ENCODE measurements around the gene UBE2M. TPM values are rescaled to one million over a fixed set of nuclear protein-coding genes. Genes with fewer than 3 reads are reported as not detected.
"Not testable (repeated sequence)": the region's sequence is repeated elsewhere in the genome, so short reads cannot be mapped to it uniquely, and the experiment has no call there.

UBE2M gene
- 100 to 1,000 TPM; 116 to 122 TPM for total RNA-seq

GRCh38 chr19:58558066-58558622 lies at the start of gene UBE2M:
UBE2M (minus strand) TSS chr19:58558611; CDS start chr19:58558381, 230 bp downstream.
- peaks cover 15% of the 10 kb centered on the region in 2 donors for H3K36me3 Mint-ChIP-seq (ENCODE audit: insufficient read depth in 2 of 2)
- H3K4me3 Mint-ChIP-seq: peak within 1 kb of the TSS; percentile 96 to 99
- ATAC-seq (replicated peaks in 1 of 2) (peak; percentile 12 to 24), DNase-seq (peak in 1 of 2 donors; percentile 85)
- no peaks in the 10 kb centered on the region for H3K27me3 Mint-ChIP-seq (ENCODE audit: low read depth)
- peak within 1 kb of the TSS; percentile 99 for H3K27ac Mint-ChIP-seq
- H3K4me1 Mint-ChIP-seq (ENCODE audit: low read depth): peaks cover 72% of the 10 kb centered on the region
- H3K9me3 Mint-ChIP-seq: no peaks in the 10 kb centered on the region

GRCh38 chr19:58607213-58607612 lies 48.8 kb upstream of the UBE2M start:
- H3K4me3 Mint-ChIP-seq; H3K9me3 Mint-ChIP-seq; DNase-seq; H3K27me3 Mint-ChIP-seq (ENCODE audit: low read depth); H3K36me3 Mint-ChIP-seq (ENCODE audit: insufficient read depth in 2 of 2); ATAC-seq (replicated peaks in 1 of 2); H3K4me1 Mint-ChIP-seq (ENCODE audit: low read depth); H3K27ac Mint-ChIP-seq: not testable (repeated sequence)

- H3K4me1 Mint-ChIP-seq (ENCODE audit: low read depth); H3K9me3 Mint-ChIP-seq; H3K27ac Mint-ChIP-seq; ATAC-seq (replicated peaks in 1 of 2); H3K36me3 Mint-ChIP-seq (ENCODE audit: insufficient read depth in 2 of 2); H3K4me3 Mint-ChIP-seq; H3K27me3 Mint-ChIP-seq (ENCODE audit: low read depth); DNase-seq: not testable (repeated sequence)
These were observed 48.0 kb upstream of the UBE2M start for GRCh38 chr19:58606251-58606896.

GRCh38 chr19:58586133-58586765 lies 27.8 kb upstream of the UBE2M start:
- ATAC-seq (replicated peaks in 1 of 2): no peak
- H3K27me3 Mint-ChIP-seq (ENCODE audit: low read depth): no peaks in the 10 kb centered on the region
- peaks cover 4 to 8% of the 10 kb centered on the region in 2 donors for H3K36me3 Mint-ChIP-seq (ENCODE audit: insufficient read depth in 2 of 2)
- H3K9me3 Mint-ChIP-seq: no peaks in the 10 kb centered on the region
- peaks cover 3% of the 10 kb centered on the region for H3K4me1 Mint-ChIP-seq (ENCODE audit: low read depth)
- no peak for DNase-seq
- no peak overlapping the region for H3K27ac Mint-ChIP-seq
- H3K4me3 Mint-ChIP-seq: no peak overlapping the region

- H3K27ac Mint-ChIP-seq: no peak overlapping the region
These were observed 27.2 kb upstream of the UBE2M start for GRCh38 chr19:58585442-58586132.

GRCh38 chr19:58584498-58585441 lies 26.4 kb upstream of the UBE2M start:
- ATAC-seq (replicated peaks in 1 of 2) (no peak), DNase-seq (no peak)
- H3K4me3 Mint-ChIP-seq: no peak overlapping the region
- H3K36me3 Mint-ChIP-seq (ENCODE audit: insufficient read depth in 2 of 2): peaks cover 5 to 11% of the 10 kb centered on the region in 2 donors
- H3K27ac Mint-ChIP-seq: no peak overlapping the region
- peaks cover 13% of the 10 kb centered on the region for H3K4me1 Mint-ChIP-seq (ENCODE audit: low read depth)
- no peaks in the 10 kb centered on the region for H3K9me3 Mint-ChIP-seq
- no peaks in the 10 kb centered on the region for H3K27me3 Mint-ChIP-seq (ENCODE audit: low read depth)

More at GRCh38 chr19:58585442-58586132, 27.2 kb upstream of the UBE2M start:
- Mint-ChIP-seq H3K36me3 (ENCODE audit: insufficient read depth in 2 of 2) (peaks cover 5 to 9% of the 10 kb centered on the region in 2 donors), H3K27me3 (ENCODE audit: low read depth) (no peaks in the 10 kb centered on the region), H3K4me3 (no peak overlapping the region), H3K4me1 (ENCODE audit: low read depth) (peaks cover 10% of the 10 kb centered on the region), H3K9me3 (no peaks in the 10 kb centered on the region)
- no peak for ATAC-seq (replicated peaks in 1 of 2)
- DNase-seq: no peak

DNA sequence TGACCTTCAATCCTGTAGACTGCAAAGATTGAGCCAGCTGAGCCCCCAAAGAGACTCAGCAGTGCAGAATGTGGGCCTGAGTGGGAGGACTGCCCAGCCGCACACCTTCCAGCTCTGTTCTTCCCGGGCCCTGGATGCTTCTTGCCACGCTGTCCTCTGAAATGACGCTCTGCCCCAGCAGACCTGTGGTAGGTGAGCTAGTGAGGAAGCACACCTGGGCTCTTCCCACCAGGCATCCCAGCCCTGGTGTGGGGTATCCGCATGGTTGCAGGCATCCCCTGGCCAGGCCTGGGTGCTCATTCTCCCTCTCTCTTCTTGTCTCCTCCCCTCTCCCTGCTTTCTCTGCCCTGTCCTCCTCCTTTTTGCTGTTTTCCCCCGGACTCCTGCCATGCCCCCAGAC lies 24.6 kb upstream of the UBE2M start:
- Mint-ChIP-seq H3K27ac (no peak overlapping the region), H3K9me3 (no peaks in the 10 kb centered on the region), H3K36me3 (ENCODE audit: insufficient read depth in 2 of 2) (peaks cover 5 to 11% of the 10 kb centered on the region in 2 donors), H3K27me3 (ENCODE audit: low read depth) (no peaks in the 10 kb centered on the region), H3K4me3 (no peak overlapping the region), H3K4me1 (ENCODE audit: low read depth) (peaks cover 29% of the 10 kb centered on the region)
- no peak for ATAC-seq (replicated peaks in 1 of 2)
- DNase-seq: no peak

GRCh38 chr19:58581227-58582141 lies 23.1 kb upstream of the UBE2M start:
- H3K4me3 Mint-ChIP-seq: peak overlapping the region in 1 of 2 donors; percentile 8

DNA sequence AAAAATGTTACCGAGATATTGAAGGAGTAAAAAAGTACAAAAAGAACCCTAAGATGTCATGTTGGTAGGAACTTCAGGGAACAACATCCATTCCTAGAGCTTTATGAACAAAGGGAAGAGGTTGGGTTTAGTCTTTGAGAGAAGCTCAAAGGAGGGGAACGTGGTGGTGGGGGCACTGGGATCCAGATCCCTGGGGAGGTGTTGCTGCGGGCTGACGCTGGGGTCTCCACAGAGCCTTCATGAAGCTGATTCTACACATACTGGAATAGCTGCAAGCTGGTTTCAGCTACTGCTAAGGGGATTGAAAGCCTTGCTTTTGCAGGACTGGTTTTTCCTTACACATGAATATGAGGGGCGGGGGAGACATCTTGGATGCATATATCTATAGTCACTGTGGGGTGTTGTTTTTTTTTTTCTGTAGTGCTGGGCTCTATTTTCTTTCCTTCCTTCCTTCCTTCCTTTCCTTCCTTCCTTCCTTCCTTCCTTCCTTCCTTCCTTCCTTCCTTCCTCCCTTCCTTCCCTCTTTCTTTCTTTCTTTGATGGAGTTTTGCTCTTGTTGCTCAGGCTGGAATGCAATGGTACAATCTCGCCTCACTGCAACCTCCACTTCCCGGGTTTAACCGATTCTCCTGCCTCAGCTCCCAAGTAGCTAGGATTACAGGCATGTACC lies 21.2 kb upstream of the UBE2M start:
- H3K4me1 Mint-ChIP-seq (ENCODE audit: low read depth): peaks cover 47% of the 10 kb centered on the region
- no peak for ATAC-seq (replicated peaks in 1 of 2)
- H3K27ac Mint-ChIP-seq: peak overlapping the region; percentile 68
- no peak for DNase-seq
- no peaks in the 10 kb centered on the region for H3K27me3 Mint-ChIP-seq (ENCODE audit: low read depth)
- peak overlapping the region in 1 of 2 donors; percentile 31 for H3K4me3 Mint-ChIP-seq
- peaks cover 5 to 11% of the 10 kb centered on the region in 2 donors for H3K36me3 Mint-ChIP-seq (ENCODE audit: insufficient read depth in 2 of 2)
- H3K9me3 Mint-ChIP-seq: no peaks in the 10 kb centered on the region

More at GRCh38 chr19:58581227-58582141, 23.1 kb upstream of the UBE2M start:
- Mint-ChIP-seq H3K9me3 (no peaks in the 10 kb centered on the region), H3K36me3 (ENCODE audit: insufficient read depth in 2 of 2) (peaks cover 5 to 11% of the 10 kb centered on the region in 2 donors), H3K4me1 (ENCODE audit: low read depth) (peaks cover 40% of the 10 kb centered on the region), H3K27me3 (ENCODE audit: low read depth) (no peaks in the 10 kb centered on the region), H3K27ac (peak overlapping the region; percentile 80)
- ATAC-seq (replicated peaks in 1 of 2) (peak; percentile 89 to 91), DNase-seq (peak; percentile 92 to 93)

GRCh38 chr19:58578012-58578925 lies 19.9 kb upstream of the UBE2M start:
- DNase-seq (peak in 1 of 2 donors; percentile 48), ATAC-seq (replicated peaks in 1 of 2) (peak; percentile 13 to 23)
- Mint-ChIP-seq H3K4me1 (ENCODE audit: low read depth) (peaks cover 60% of the 10 kb centered on the region), H3K9me3 (no peaks in the 10 kb centered on the region), H3K36me3 (ENCODE audit: insufficient read depth in 2 of 2) (peaks cover 5 to 11% of the 10 kb centered on the region in 2 donors), H3K27me3 (ENCODE audit: low read depth) (no peaks in the 10 kb centered on the region), H3K4me3 (peak overlapping the region; percentile 38 to 64), H3K27ac (peak overlapping the region; percentile 76)

Measured in activated T-cell treated with anti-CD3 and anti-CD28 coated beads, Interleukin-2, amount 50 U/mL, for 72 hours (primary cell).